NK-92 treated with Interleukin-12 subunit alpha and Interleukin-12 subunit beta, amount 100 ng/mL, for 24 hours (cell line): ENCODE measurements around the gene RIOK1.
A peak's percentile ranks its signal among the peaks of the same experiment; 100 is the strongest.
"Not testable (repeated sequence)": the region's sequence is repeated elsewhere in the genome, so short reads cannot be mapped to it uniquely, and the experiment has no call there.

ENCODE experiments used
- DNase-seq: peaks from one replicate; lab custom pipeline; 2025; lab: John Stamatoyannopoulos, UW

RIOK1 gene

GRCh38 chr6:7389451-7390225, at the start of gene RIOK1, which contains the start of gene CAGE1:
Gene RIOK1, plus strand, starts transcription at chr6:7389808. Its CDS starts 195 bp downstream, at chr6:7390003.
Gene CAGE1, minus strand, starts transcription at chr6:7389742. Its CDS starts 2,569 bp downstream, at chr6:7387173.
- peak; percentile 96 for DNase-seq

GRCh38 chr6:7341271-7341670, 48.3 kb upstream of the RIOK1 start:
- DNase-seq, result no peak

- DNase-seq, result no peak
These were observed 47.4 kb upstream of the RIOK1 start for GRCh38 chr6:7341989-7342742.

- no peak for DNase-seq
These were observed 45.8 kb upstream of the RIOK1 start for GRCh38 chr6:7343546-7344475.

DNA sequence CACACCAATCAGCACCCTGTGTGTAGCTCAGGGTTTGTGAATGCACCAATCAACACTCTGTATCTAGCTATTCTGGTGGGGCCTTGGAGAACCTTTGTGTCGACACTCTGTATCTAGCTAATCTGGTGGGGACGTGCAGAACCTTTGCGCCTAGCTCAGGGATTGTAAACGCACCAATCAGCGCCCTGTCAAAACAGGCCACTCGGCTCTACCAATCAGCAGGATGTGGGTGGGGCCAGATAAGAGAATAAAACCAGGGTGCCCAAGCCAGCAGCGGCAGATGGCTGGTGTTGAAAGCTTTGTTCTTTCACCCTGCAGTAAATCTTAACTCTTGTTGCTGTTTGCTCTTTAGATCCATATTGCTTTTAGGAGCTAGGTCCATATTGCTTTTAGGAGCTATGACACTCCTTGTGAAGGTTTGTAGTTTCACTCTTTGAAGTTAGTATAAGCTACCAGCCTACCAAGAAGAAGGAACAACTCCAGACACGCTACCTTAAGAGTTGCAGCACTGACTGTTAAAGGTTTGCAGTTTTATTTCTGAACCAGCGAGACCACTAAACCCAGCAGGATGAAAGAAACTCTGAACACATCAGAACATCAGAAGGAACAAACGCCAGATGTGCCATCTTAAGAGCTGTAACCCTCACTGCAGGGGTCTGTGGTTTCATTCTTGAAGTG, 44.7 kb upstream of the RIOK1 start:
- DNase-seq, result not testable (repeated sequence)

GRCh38 chr6:7347551-7347997, 42.0 kb upstream of the RIOK1 start:
- not testable (repeated sequence) for DNase-seq

DNA sequence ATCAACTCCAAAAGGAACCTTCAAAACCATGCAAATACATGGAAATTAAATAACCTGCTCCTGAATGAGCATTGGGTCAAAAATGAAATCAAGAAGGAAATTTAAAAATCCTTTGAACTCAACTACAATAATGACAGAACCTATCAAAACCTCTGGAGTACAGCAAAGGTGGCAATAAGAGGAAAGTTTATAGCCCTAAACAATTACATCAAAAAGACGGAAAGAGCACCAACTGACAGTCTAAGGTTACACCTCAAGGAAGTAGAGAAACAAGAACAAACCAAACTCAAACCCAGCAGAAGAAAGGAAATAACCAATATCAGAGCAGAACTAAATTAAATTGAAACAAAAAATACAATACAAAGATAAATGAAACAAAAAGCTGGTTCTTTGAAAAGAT, 39.0 kb upstream of the RIOK1 start:
- not testable (repeated sequence) for DNase-seq

DNA sequence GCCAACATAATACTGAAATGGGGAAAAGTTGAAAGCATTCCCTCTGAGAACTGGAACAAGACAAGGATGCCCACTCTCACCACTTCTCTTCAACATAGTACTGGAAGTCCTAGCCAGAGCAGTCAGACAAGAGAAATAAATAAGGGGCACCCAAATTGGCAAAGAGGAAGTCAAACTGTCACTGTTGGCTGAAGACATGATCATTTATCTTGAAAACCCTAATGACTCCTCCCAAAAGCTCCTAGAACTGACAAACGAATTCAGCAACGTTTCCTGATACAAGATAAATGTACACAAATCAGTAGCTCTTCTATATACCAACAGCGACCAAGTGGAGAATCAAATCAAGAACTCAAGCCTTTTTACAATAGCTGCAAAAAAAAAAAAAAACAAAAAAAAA, 37.7 kb upstream of the RIOK1 start:
- not testable (repeated sequence) for DNase-seq

DNA sequence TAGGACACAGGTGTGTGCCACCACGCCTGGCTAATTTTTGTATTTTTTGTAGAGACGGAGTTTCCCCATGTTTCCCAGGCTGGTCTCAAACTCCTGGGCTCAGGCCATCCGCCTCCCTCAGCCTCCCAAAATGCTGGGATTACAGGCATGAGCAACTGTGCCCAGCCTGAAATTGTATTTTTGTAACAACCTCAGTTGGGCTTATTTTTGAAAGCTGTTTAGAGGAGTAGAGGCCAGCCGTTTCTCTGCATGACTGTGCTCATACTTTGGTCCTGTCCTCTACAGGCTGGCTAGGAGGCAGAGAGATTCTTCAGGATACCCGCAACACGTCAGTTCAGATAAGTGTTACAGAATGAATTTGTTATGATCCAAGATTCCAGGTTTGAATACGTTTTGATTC, 22.2 kb upstream of the RIOK1 start:
- DNase-seq, result no peak

DNA sequence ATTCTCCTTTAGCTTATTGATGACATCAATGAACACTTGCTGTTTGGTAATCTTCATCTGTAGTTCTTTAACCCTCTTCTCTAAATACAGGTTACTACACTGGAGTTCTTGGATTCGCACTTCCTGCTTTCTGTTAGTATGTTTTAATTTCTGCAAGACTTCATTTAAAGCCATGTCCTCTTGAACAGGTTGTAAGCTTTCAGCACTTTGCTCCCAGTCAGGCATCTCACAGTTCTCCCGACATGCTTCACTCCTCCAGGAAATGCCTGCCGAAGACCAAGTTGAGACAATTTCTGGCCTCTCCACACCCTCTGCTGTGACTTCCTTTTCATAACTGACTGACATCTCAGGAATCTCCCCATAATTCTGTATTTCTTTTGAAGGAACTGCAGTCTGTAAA, 15.9 kb upstream of the RIOK1 start:
- no peak for DNase-seq

GRCh38 chr6:7377961-7378360, 11.6 kb upstream of the RIOK1 start:
- DNase-seq, result no peak

GRCh38 chr6:7378740-7379139, 10.9 kb upstream of the RIOK1 start:
- no peak for DNase-seq

DNA sequence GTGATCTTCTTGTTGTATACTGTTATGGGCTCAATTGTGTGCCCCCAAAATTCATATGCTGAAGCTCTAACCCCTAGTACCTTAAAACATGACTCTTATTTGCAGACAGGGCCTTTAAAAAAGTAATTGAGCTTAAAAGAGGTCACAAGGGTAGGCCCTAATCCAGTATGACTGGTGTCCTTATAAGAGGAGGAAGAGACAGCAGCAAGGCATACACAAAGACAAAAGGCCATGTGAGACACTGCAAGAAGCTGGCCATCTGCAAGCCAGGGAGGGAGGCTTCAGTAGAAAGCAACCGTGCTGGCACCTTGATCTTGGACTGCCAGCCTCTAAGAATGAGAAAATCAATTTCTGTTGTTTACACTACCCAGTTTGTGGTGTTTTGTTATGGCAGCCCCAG, 8.5 kb upstream of the RIOK1 start:
- no peak for DNase-seq

- no peak for DNase-seq
These were observed 502 bp upstream of the RIOK1 start for GRCh38 chr6:7389162-7389450.

DNA sequence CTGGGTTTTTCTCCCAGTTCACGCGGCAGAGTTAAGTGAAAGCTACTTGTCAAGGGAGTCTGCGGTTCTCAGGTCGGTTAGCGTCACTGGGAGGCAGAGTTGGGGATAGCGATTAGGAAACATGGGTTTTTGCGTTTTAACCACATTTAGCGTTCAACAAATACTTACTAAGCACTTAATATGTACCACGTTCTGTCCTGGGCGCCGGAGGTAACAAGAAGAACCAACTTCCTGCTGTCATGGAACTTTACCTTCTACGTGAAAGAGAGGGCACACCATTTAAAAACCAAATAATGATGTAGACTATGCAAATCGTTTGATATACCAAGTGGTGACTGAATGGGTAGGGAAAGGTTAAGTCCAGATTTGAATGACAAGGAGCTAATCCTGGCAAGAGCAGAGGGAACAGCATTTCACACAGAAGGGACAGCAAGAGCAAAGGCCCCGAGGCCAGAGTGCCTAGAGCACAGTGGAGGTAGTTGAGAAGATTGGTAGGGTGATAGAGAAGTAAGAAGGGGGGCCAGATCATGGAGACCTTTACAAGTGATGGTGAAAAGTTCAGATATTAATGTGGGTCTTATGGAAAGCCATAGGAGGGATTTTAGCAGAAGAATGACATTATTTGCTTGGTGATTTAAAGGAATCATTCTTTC, 744 bp downstream of the RIOK1 start:
- DNase-seq, result no peak

GRCh38 chr6:7391151-7391550, 1.5 kb downstream of the RIOK1 start:
- DNase-seq, result no peak

DNA sequence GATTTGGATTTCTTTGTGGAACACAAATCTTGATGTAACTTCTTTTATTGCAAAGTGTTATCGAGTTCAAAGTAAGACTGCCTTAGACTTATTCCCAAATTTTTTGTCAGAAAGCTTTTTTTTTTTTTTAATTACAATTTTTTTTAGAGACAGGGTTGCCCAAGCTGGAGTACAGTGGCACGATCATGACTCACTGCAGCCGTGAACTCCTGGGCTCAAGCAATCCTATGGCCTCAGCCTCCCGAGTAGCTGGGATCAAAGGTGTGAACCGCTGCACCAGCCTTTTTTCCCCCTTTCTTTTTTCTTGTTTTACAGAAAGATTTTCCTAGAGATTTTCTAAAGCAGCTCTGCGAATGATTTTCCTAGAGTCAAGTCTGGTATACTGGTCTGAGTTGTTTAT, 2.8 kb downstream of the RIOK1 start:
- DNase-seq, result no peak

GRCh38 chr6:7401075-7401474, 11.5 kb downstream of the RIOK1 start:
- DNase-seq, result no peak

DNA sequence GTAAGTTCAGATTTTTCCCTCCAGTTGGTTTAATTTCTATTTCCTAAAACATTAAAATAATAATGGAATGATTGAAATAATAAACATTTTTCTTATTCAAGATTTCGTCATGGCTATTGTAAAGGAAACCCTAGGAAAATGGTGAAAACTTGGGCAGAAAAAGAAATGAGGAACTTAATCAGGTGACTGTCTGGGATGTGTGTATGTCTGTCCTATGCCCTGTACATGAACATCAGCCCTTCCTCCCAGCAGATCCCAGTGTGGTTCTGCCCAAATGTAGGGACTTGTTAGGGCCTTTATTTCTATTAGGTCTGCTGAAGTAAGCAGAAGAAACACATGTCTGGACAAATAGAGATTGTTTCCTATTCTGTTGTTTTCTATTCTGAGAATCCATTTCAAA, 13.1 kb downstream of the RIOK1 start:
- no peak for DNase-seq

- DNase-seq, result no peak
These were observed 14.9 kb downstream of the RIOK1 start for GRCh38 chr6:7404546-7404945.

- no peak for DNase-seq
These were observed 17.1 kb downstream of the RIOK1 start for GRCh38 chr6:7406743-7407142.
